ENCODE results near the gene C3orf52.

Gene C3orf52

GRCh38 chr3:112093180-112093522, 7.0 kb downstream of the C3orf52 start:
- no peak overlapping the region for H3K4me3 ChIP-seq (ENCODE audit: control insufficient read depth, low read depth, low read length)
- no peak for TF ChIP-seq CTCF (IDR thresholded peaks at IDR 0.05; ENCODE audit: control insufficient read depth, insufficient read depth, low read depth, low read length, missing control alignments)
- DNase-seq (ENCODE audit: low read depth) = no peak

DNA sequence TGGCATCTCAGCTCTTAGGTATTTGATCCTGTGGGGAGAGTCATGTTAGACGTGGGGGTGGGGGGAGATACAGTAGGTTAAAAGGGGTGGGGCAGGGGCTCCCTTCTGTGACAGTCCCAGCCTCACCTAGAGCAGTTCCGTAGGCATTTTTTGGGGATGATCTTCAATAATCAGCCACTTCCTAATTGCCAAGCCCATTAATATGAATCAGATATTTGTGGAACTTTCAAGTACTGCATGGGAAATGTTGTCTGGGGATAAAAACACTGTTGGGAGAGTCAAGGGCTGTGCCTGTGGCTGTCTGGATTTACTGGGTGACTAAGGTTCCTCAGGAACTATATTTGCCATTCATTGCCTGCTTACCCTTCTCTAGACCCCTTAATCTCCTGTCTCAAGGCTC, 9.5 kb downstream of the C3orf52 start:
- DNase-seq (ENCODE audit: low read depth) = no peak
- no peak for TF ChIP-seq CTCF (IDR thresholded peaks at IDR 0.05; ENCODE audit: control insufficient read depth, insufficient read depth, low read depth, low read length, missing control alignments)
- no peak overlapping the region for H3K4me3 ChIP-seq (ENCODE audit: control insufficient read depth, low read depth, low read length)

DNA sequence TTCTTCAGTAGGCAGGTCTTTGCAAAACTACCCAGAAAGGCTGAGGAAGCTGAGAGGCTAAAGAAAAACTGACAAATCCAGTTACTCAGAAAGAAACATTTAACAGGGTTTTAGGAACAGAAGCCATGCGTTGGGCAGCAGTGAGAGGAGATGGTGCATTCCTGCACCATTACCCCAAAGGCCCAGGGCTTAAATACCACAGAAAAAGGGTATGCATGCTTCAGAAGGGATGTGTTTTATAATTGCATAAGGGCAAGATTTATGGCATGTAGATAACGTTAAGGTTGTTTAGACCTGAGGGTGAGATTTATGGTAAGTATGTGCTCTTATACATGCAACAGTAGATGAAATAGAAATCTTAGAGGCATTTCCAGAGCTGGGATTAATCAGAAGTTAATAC, 10.0 kb downstream of the C3orf52 start:
- H3K4me3 ChIP-seq (ENCODE audit: control insufficient read depth, low read depth, low read length) = no peak overlapping the region
- DNase-seq (ENCODE audit: low read depth) = no peak
- no peak for TF ChIP-seq CTCF (IDR thresholded peaks at IDR 0.05; ENCODE audit: control insufficient read depth, insufficient read depth, low read depth, low read length, missing control alignments)

GRCh38 chr3:112097378-112097777, 11.2 kb downstream of the C3orf52 start:
- no peak overlapping the region for H3K4me3 ChIP-seq (ENCODE audit: control insufficient read depth, low read depth, low read length)
- peak; percentile 97 for DNase-seq (ENCODE audit: low read depth)
- no peak for TF ChIP-seq CTCF (IDR thresholded peaks at IDR 0.05; ENCODE audit: control insufficient read depth, insufficient read depth, low read depth, low read length, missing control alignments)

DNA sequence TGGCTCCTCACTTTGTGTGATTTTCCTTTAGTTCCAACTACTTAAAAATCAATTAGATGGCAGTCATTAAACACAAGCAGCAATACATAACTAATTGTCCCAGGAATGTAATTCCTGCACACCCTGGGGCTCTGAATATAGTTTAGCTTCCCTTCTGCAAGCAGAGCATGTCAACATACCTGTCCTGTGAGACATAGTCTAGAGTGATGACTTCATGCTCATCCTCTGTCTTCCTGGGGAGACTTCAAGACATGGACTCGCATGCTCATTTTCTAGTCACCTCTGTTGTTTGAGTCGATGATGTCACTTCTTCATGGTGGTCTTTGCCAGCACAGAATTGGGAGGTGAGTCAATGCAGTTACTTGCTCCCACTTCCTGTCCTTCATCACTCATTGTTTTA, 15.7 kb downstream of the C3orf52 start:
- no peak overlapping the region for H3K4me3 ChIP-seq (ENCODE audit: control insufficient read depth, low read depth, low read length)
- no peak for TF ChIP-seq CTCF (IDR thresholded peaks at IDR 0.05; ENCODE audit: control insufficient read depth, insufficient read depth, low read depth, low read length, missing control alignments)
- no peak for DNase-seq (ENCODE audit: low read depth)

GRCh38 chr3:112104774-112105173, 18.6 kb downstream of the C3orf52 start:
- TF ChIP-seq CTCF (IDR thresholded peaks at IDR 0.05; ENCODE audit: control insufficient read depth, insufficient read depth, low read depth, low read length, missing control alignments) = no peak
- H3K4me3 ChIP-seq (ENCODE audit: control insufficient read depth, low read depth, low read length) = no peak overlapping the region
- no peak for DNase-seq (ENCODE audit: low read depth)

- H3K4me3 ChIP-seq (ENCODE audit: control insufficient read depth, low read depth, low read length) = no peak overlapping the region
- no peak for TF ChIP-seq CTCF (IDR thresholded peaks at IDR 0.05; ENCODE audit: control insufficient read depth, insufficient read depth, low read depth, low read length, missing control alignments)
- DNase-seq (ENCODE audit: low read depth) = no peak
Measured at GRCh38 chr3:112109322-112109721, 23.1 kb downstream of the C3orf52 start.

Measured in AG09309 (cell line).